HepG2 (cell line): Measurements from ENCODE around the gene CPSF4. TPM values are rescaled to one million over a fixed set of nuclear protein-coding genes. Genes with fewer than 3 reads are reported as not detected.

ENCODE experiments used
- AHDC1 ChIP-seq: sonication (generic); formaldehyde crosslinking; IDR thresholded peaks from 2 replicates; pipeline ENCODE4 v1.5.1; 2020; ENCODE audit warnings: mild to moderate bottlenecking, missing genetic modification reagents, borderline replicate concordance
- GABPA ChIP-seq, 2 experiments: IDR thresholded peaks; 2 replicates each; pipeline ENCODE4 v1.6.1; 2011 to 2016; ENCODE audit warnings: low read depth in 2 of 2, low read length in 1 of 2, missing biosample characterization in 1 of 2, missing genetic modification characterization in 1 of 2
- HDAC2 ChIP-seq: sonication (generic); formaldehyde crosslinking; IDR thresholded peaks from 2 replicates; pipeline ENCODE4 v1.4.0; 2020; ENCODE audit warnings: missing genetic modification reagents
- MED13 ChIP-seq: sonication (generic); formaldehyde crosslinking; IDR thresholded peaks from 2 replicates; pipeline ENCODE4 v1.5.0; 2020; ENCODE audit warnings: missing genetic modification reagents
- MEF2D ChIP-seq: sonication (generic); formaldehyde crosslinking; IDR thresholded peaks from 2 replicates; pipeline ENCODE4 v1.5.1; 2020; ENCODE audit warnings: mild to moderate bottlenecking, missing genetic modification reagents
- NCOA5 ChIP-seq: sonication (generic); formaldehyde crosslinking; IDR thresholded peaks from 2 replicates; pipeline ENCODE4 v1.4.0; 2020; ENCODE audit warnings: missing genetic modification reagents
- PAWR ChIP-seq: sonication (generic); formaldehyde crosslinking; IDR thresholded peaks from 2 replicates; pipeline ENCODE4 v1.4.0; 2020; ENCODE audit warnings: missing genetic modification reagents, mild to moderate bottlenecking, borderline replicate concordance
- POLR2AphosphoS5 ChIP-seq: IDR thresholded peaks from 2 replicates; pipeline ENCODE4 v1.6.1; 2012; ENCODE audit warnings: low read depth, low read length
- SIN3B ChIP-seq: fragments of 150-350 bp; IDR thresholded peaks from 2 replicates; pipeline ENCODE4 v1.6.1; 2014; ENCODE audit warnings: low read length
- SRY ChIP-seq: sonication (generic); formaldehyde crosslinking; IDR thresholded peaks from 2 replicates; pipeline ENCODE4 v1.8.0; 2022; ENCODE audit warnings: mild to moderate bottlenecking, missing genetic modification reagents
- THAP11 ChIP-seq: IDR thresholded peaks from 2 replicates; pipeline ENCODE4 v1.6.1; 2016; ENCODE audit warnings: missing biosample characterization, missing genetic modification reagents
- TOPORS ChIP-seq: sonication (generic); formaldehyde crosslinking; IDR thresholded peaks from 2 replicates; pipeline ENCODE4 v1.8.0; 2023; ENCODE audit warnings: mild to moderate bottlenecking, missing genetic modification reagents
- ZBTB44 ChIP-seq: sonication (generic); formaldehyde crosslinking; IDR thresholded peaks from 2 replicates; pipeline ENCODE4 v1.4.0; 2020; ENCODE audit warnings: missing genetic modification reagents
- ZNF230 ChIP-seq: sonication (generic); formaldehyde crosslinking; IDR thresholded peaks from 2 replicates; pipeline ENCODE4 v1.4.0; 2020; ENCODE audit warnings: mild to moderate bottlenecking, missing genetic modification reagents
- ZNF30 ChIP-seq: sonication (generic); formaldehyde crosslinking; IDR thresholded peaks from 2 replicates; pipeline ENCODE4 v1.5.0; 2020; ENCODE audit warnings: mild to moderate bottlenecking, missing genetic modification reagents
- ZNF331 ChIP-seq: sonication (generic); formaldehyde crosslinking; IDR thresholded peaks from 2 replicates; pipeline ENCODE4 v1.4.0; 2020; ENCODE audit warnings: missing genetic modification reagents
- ZNF570 ChIP-seq: sonication (generic); formaldehyde crosslinking; IDR thresholded peaks from 2 replicates; pipeline ENCODE4 v1.4.0; 2020; ENCODE audit warnings: mild to moderate bottlenecking, missing genetic modification reagents, borderline replicate concordance
- ZNF576 ChIP-seq: sonication (generic); formaldehyde crosslinking; IDR thresholded peaks from 2 replicates; pipeline ENCODE4 v1.4.0; 2020; ENCODE audit warnings: mild to moderate bottlenecking, missing genetic modification reagents
- ZNF629 ChIP-seq: sonication (generic); formaldehyde crosslinking; conservative IDR thresholded peaks from 2 replicates; pipeline ENCODE4 v1.5.0; 2020; ENCODE audit warnings: missing genetic modification reagents
- ZNF75D ChIP-seq: sonication (generic); formaldehyde crosslinking; IDR thresholded peaks from 2 replicates; pipeline ENCODE4 v1.8.1; 2023; ENCODE audit warnings: missing genetic modification reagents, mild to moderate bottlenecking, borderline replicate concordance
- ZNF761 ChIP-seq: sonication (generic); formaldehyde crosslinking; conservative IDR thresholded peaks from 2 replicates; pipeline ENCODE4 v1.4.0; 2020; ENCODE audit warnings: mild to moderate bottlenecking, missing genetic modification reagents
- ZNF784 ChIP-seq: sonication (generic); formaldehyde crosslinking; IDR thresholded peaks from 2 replicates; pipeline ENCODE4 v1.5.1; 2020; ENCODE audit warnings: missing genetic modification reagents, mild to moderate bottlenecking, borderline replicate concordance
- polyA plus RNA-seq, 8 experiments: library from polyadenylated mRNA; depleted of rRNA in 3 of 8; stranded (reverse) in 7 of 8; unstranded in 1 of 8; fragments of >200 nt; fragmentation: Illumina TruSeq in 4 of 8; extraction: Trizol in 4 of 8; gene quantifications; 2 replicates each; pipeline versions ENCODE4 v1.2.1 to v1.2.3, GENCODE V29; 2011 to 2016; ENCODE audit warnings: low read depth in 4 of 8, missing spikeins in 1 of 8, mixed read lengths in 1 of 8; ENCODE audit not compliant: insufficient read depth in 1 of 8
- total RNA-seq, 5 experiments: library from RNA; depleted of rRNA; stranded (reverse); fragments of >200 nt; fragmentation: Illumina TruSeq; extraction: Trizol; gene quantifications; 2 replicates each; pipeline ENCODE4 v1.2.3, GENCODE V29; 2016; ENCODE audit warnings: low read depth in 1 of 5

The CPSF4 gene
- total and polyA plus RNA-seq, 2 of the 13 experiments (the other 11 are each of a cell fraction or from before 2014, with no cell fraction given), result 34.1 to 49.6 TPM

GRCh38 chr7:99408379-99409191 is 30.2 kb upstream of the CPSF4 start, which contains the start of the genes BUD31 and PDAP1 (continued):
- TF ChIP-seq NCOA5 (CRISPR knock-in tag) (no peak), THAP11 (CRISPR knock-in tag) (peak; percentile 95), ZNF75D (CRISPR knock-in tag) (no peak; the same call in 1 of the 2 replicates), ZNF230 (CRISPR knock-in tag) (peak; percentile 77; the same call in 1 of the 2 replicates), ZNF761 (CRISPR knock-in tag) (no peak; the same call in 1 of the 2 replicates), AHDC1 (CRISPR knock-in tag) (no peak), MEF2D (peak; percentile 74; the same call in 1 of the 2 replicates), ZNF30 (CRISPR knock-in tag) (no peak), MED13 (0 out of 2 replicates have a peak, but pooled peaks have one; percentile 34), HDAC2 (CRISPR knock-in tag) (peak; percentile 73), SRY (CRISPR knock-in tag) (peak; percentile 61; the same call in 1 of the 2 replicates), POLR2AphosphoS5 (peak; percentile 91), ZNF784 (CRISPR knock-in tag) (peak; percentile 84; the same call in 1 of the 2 replicates), PAWR (CRISPR knock-in tag) (no peak), ZNF629 (CRISPR knock-in tag) (no peak), ZNF570 (CRISPR knock-in tag) (no peak), SIN3B (no peak; the same call in 1 of the 2 replicates), ZNF576 (CRISPR knock-in tag) (no peak), ZNF331 (peak; percentile 58; the same call in 1 of the 2 replicates), TOPORS (CRISPR knock-in tag) (peak; percentile 85), GABPA (IDR thresholded peaks at IDR 0.05; ENCODE audit: low read depth, low read length) (peak; percentile 83), GABPA (CRISPR knock-in tag; IDR thresholded peaks at IDR 0.05; ENCODE audit: low read depth) (peak; percentile 93), ZBTB44 (no peak; the same call in none of the 2 replicates)
